Breast epithelium (tissue), 3 donors: ENCODE data around the gene RANBP1.

Experiments used
- CTCF ChIP-seq, 3 donors: fragments of 450-650 bp; IDR thresholded peaks; one replicate each; pipeline ENCODE4 v1.5.1; 2016 to 2017; ENCODE audit warnings: antibody characterized with exemption in 3 of 3, mild to moderate bottlenecking in 3 of 3, moderate library complexity in 3 of 3
- POLR2A ChIP-seq: fragments of 450-650 bp; IDR thresholded peaks from one replicate; pipeline ENCODE4 v1.6.1; 2016; ENCODE audit warnings: antibody characterized with exemption, mild to moderate bottlenecking, moderate library complexity
- POLR2AphosphoS5 ChIP-seq, 3 donors: sonication (generic); formaldehyde crosslinking; IDR thresholded peaks; one replicate each; pipeline ENCODE4 v1.6.1; 2017; ENCODE audit warnings: antibody characterized with exemption in 3 of 3

GRCh38 chr22:20102203-20102780 lies 13.6 kb upstream of the RANBP1 start:
- no peak for TF ChIP-seq CTCF (IDR thresholded peaks at IDR 0.05)
- TF ChIP-seq POLR2A, result no peak
- TF ChIP-seq POLR2AphosphoS5 (IDR thresholded peaks at IDR 0.05), result no peak
